Measurements from ENCODE around the gene BAZ1A. TPM values are rescaled to one million over a fixed set of nuclear protein-coding genes. Genes with fewer than 3 reads are reported as not detected.

Gene BAZ1A
- total and polyA plus RNA-seq, 10 of the 15 experiments (the other 5 are each of a cell fraction or from before 2014, with no cell fraction given) = 34.3 to 96.5 (median 50.7) TPM

- no peak for TF ChIP-seq MLLT1 (IDR thresholded peaks at IDR 0.05)
Measured at GRCh38 chr14:34865889-34866574, 9.1 kb downstream of the BAZ1A start (continued).

- ChIA-PET RAD21 (ENCODE audit: unreplicated experiment) (no interaction called here), SMC1A (ENCODE audit: uncharacterized antibody, unreplicated experiment) (no interaction called here), POLR2A (interaction anchor here (1.2 kb wide), 1 partner anchor 14 kb away, joined by 3 read pairs; no protein-coding TSS in a partner anchor), CTCF (interaction anchor here (0.6 kb wide), 1 partner anchor 18 kb away, joined by 4 read pairs; no protein-coding TSS in a partner anchor)
- Histone ChIP-seq H3K36me3 (ENCODE audit: control insufficient read depth in 2 of 2, insufficient read depth in 2 of 2, low read length in 1 of 2) (peaks cover 0 to 14% of the 10 kb centered on the region in 2 experiments; a peak in 2 of 4 replicates), H3K9me3 (replicated peaks; ENCODE audit: control insufficient read depth, insufficient read depth, low read length) (no peaks in the 10 kb centered on the region), H3K79me2 (ENCODE audit: control insufficient read depth, insufficient read depth, low read length) (peaks cover 51% of the 10 kb centered on the region), H3K4me2 (ENCODE audit: control insufficient read depth, insufficient read depth) (no peak overlapping the region), H3K4me3 (no peak overlapping the region), H4K20me1 (ENCODE audit: control insufficient read depth, insufficient read depth) (no peaks in the 10 kb centered on the region), H3K9ac (ENCODE audit: control insufficient read depth, insufficient read depth, low read length) (no peak overlapping the region), H2AFZ (ENCODE audit: control insufficient read depth, low read depth, low read length) (no peak overlapping the region), H3K27me3 (replicated peaks in 1 of 2; ENCODE audit: control insufficient read depth in 2 of 2, insufficient read depth in 2 of 2, low read length in 1 of 2) (no peaks in the 10 kb centered on the region), H3K27ac (ENCODE audit: control insufficient read depth, insufficient read depth) (no peak overlapping the region), H3K4me1 (ENCODE audit: control insufficient read depth, insufficient read depth, low read length) (no peaks in the 10 kb centered on the region)
- ATAC-seq (no peak), DNase-seq (ENCODE audit: low read depth, low spot score) (no peak), FAIRE-seq (no peak)
- intact Hi-C loops (cut with micrococcal nuclease; ENCODE audit: unreplicated experiment) = no loop called here
- no TSS peak for BruUV-seq (replicated peaks)
- 94% methylated on average over 1 of the region's 1 CpG for WGBS (ENCODE audit: insufficient coverage, insufficient replicate concordance, low lambda C conversion rate, missing lambda C conversion rate)
- in situ Hi-C loops (cut with MboI) = no loop called here
- TF ChIP-seq E4F1 (IDR thresholded peaks at IDR 0.05; ENCODE audit: borderline replicate concordance, partially characterized antibody) (no peak), PBX3 (IDR thresholded peaks at IDR 0.05; ENCODE audit: insufficient replicate concordance, low read depth, low read length) (no peak), NR2C2 (IDR thresholded peaks at IDR 0.05; ENCODE audit: borderline replicate concordance, control insufficient read depth, insufficient read length, low read depth) (no peak), ZBED1 (IDR thresholded peaks at IDR 0.05; ENCODE audit: borderline replicate concordance) (no peak), E2F8 (IDR thresholded peaks at IDR 0.05; ENCODE audit: low read depth, partially characterized antibody) (no peak), STAT1 (conservative IDR thresholded peaks at IDR 0.05) (no peak), ATF2 (IDR thresholded peaks at IDR 0.05; ENCODE audit: low read length) (no peak), POLR2AphosphoS2 (IDR thresholded peaks at IDR 0.05; ENCODE audit: low read depth, low read length) (no peak), CBFB (IDR thresholded peaks at IDR 0.05; ENCODE audit: low read depth) (no peak), PML (IDR thresholded peaks at IDR 0.05; ENCODE audit: low read length) (no peak), ZNF384 (IDR thresholded peaks at IDR 0.05; ENCODE audit: borderline replicate concordance, low read depth, low read length) (no peak)
Measured at GRCh38 chr14:34863844-34864243, 11.3 kb downstream of the BAZ1A start.

Measured in GM12878 (cell line).